MM.1S (cell line): ENCODE measurements around the gene DAD1.

ENCODE experiments used
- EZH2 ChIP-seq: fragments of 300-600 bp; sonication (generic); optimal IDR thresholded peaks from 2 replicates; pipeline ENCODE3; 2017; ENCODE audit warnings: low read depth, mild to moderate bottlenecking, antibody characterized with exemption, low read length, mixed read lengths
- EZH2phosphoT487 ChIP-seq: fragments of 300-600 bp; sonication (generic); IDR thresholded peaks from 2 replicates; pipeline ENCODE4 v1.6.1; 2018; ENCODE audit warnings: antibody characterized with exemption, low read length
- TF ChIP-seq, protein P1 (sequence below): fragments of 300-600 bp; sonication (generic); IDR thresholded peaks from 2 replicates; pipeline ENCODE4 v1.5.1; 2016; ENCODE audit warnings: antibody characterized with exemption, low read length, mixed read lengths

DNA sequence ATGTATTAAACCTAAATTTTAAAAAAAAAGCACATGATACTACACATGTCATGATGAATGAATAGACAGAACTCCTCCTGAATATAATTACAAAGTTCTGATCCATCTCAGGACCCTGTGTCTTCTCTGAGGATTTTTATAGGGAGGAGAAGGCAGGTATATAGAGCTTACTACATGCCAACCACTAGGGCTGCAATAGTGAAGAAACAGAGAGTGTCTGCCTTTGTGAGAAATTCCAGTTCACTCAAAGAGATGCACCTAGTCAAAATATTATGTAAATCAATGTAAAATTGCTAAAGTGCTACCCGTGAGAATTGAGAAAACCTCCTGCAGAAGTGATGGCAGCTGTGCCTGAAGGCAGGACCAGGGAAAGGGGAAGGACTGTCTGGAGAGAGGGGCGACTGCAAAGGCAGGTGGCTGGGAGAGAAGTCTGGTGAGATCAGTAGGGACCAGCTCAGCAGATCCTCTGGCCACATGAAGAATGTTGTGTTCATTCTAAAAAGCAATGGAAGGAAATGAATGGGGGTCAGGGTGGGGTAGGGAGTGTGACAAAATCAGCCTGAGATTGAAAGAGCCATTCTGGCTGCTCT lies 24.2 kb upstream of the DAD1 start:
- TF ChIP-seq, protein P1, sequence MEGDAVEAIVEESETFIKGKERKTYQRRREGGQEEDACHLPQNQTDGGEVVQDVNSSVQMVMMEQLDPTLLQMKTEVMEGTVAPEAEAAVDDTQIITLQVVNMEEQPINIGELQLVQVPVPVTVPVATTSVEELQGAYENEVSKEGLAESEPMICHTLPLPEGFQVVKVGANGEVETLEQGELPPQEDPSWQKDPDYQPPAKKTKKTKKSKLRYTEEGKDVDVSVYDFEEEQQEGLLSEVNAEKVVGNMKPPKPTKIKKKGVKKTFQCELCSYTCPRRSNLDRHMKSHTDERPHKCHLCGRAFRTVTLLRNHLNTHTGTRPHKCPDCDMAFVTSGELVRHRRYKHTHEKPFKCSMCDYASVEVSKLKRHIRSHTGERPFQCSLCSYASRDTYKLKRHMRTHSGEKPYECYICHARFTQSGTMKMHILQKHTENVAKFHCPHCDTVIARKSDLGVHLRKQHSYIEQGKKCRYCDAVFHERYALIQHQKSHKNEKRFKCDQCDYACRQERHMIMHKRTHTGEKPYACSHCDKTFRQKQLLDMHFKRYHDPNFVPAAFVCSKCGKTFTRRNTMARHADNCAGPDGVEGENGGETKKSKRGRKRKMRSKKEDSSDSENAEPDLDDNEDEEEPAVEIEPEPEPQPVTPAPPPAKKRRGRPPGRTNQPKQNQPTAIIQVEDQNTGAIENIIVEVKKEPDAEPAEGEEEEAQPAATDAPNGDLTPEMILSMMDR, result peak; percentile 15
- no peak for TF ChIP-seq EZH2
- TF ChIP-seq EZH2phosphoT487, result no peak
